Central memory CD8-positive, alpha-beta T cell (primary cell): ENCODE data around the gene FAM131A.

Experiments
- ATAC-seq: fragments of 150-1000 bp; cut with Tn5 transposase; replicated peaks from 2 replicates; pipeline ENCODE4 v1.10.0; 2022; ENCODE audit warnings: mild to moderate bottlenecking, moderate FRiP score, moderate number of reproducible peaks; ENCODE audit not compliant: poor library complexity, severe bottlenecking; ENCODE audit errors: extremely low read depth
- DNase-seq, 2 donors: peaks; one replicate each; pipeline ENCODE4 v3.0.0; 2021; ENCODE audit warnings: low spot score in 2 of 2
- H3K27ac Mint-ChIP-seq: one replicate; pipeline ENCODE4 v1.8.0; 2022; ENCODE audit warnings: low read depth, mild to moderate bottlenecking, moderate library complexity, mixed read lengths
- H3K27me3 Mint-ChIP-seq: one replicate; pipeline ENCODE4 v1.8.0; 2022; ENCODE audit warnings: mixed read lengths
- H3K36me3 Mint-ChIP-seq: one replicate; pipeline ENCODE4 v1.8.0; 2022; ENCODE audit warnings: mild to moderate bottlenecking, moderate library complexity, mixed read lengths; ENCODE audit not compliant: insufficient read depth
- H3K4me1 Mint-ChIP-seq: one replicate; pipeline ENCODE4 v1.8.0; 2022; ENCODE audit warnings: mixed read lengths
- H3K4me3 Mint-ChIP-seq: one replicate; pipeline ENCODE4 v1.8.0; 2022; ENCODE audit warnings: mild to moderate bottlenecking, moderate library complexity, mixed read lengths
- H3K9me3 Mint-ChIP-seq: one replicate; pipeline ENCODE4 v1.8.0; 2022; ENCODE audit warnings: mixed read lengths

Gene FAM131A, protein sequence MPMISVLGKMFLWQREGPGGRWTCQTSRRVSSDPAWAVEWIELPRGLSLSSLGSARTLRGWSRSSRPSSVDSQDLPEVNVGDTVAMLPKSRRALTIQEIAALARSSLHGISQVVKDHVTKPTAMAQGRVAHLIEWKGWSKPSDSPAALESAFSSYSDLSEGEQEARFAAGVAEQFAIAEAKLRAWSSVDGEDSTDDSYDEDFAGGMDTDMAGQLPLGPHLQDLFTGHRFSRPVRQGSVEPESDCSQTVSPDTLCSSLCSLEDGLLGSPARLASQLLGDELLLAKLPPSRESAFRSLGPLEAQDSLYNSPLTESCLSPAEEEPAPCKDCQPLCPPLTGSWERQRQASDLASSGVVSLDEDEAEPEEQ

DNA sequence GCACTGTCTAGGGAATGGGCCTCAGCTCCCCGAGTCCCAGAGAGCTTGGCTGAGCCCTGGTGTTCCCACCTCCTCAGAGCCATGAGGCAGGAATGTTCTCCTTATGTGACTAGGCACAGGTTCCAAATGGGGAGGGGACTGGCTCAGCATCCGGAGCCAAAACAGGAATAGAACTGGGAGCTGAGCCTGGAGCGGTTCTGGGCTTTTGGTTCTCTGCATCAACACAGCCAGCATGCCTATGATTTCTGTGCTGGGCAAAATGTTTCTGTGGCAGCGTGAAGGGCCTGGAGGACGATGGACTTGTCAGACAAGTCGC lies at the start of gene FAM131A:
TSS of gene FAM131A (plus strand) at position 202 of the 316 bp plus-strand sequence. CDS start at position 233, 31 bp downstream.
- no peaks in the 10 kb centered on the region for H3K9me3 Mint-ChIP-seq
- H3K27me3 Mint-ChIP-seq, result no peaks in the 10 kb centered on the region
- ATAC-seq (no peak), DNase-seq (no peak)
- peak within 1 kb of the TSS; percentile 83 for H3K4me3 Mint-ChIP-seq
- H3K36me3 Mint-ChIP-seq, result peaks cover 35% of the 10 kb centered on the region
- peak within 1 kb of the TSS; percentile 74 for H3K27ac Mint-ChIP-seq
- peaks cover 51% of the 10 kb centered on the region for H3K4me1 Mint-ChIP-seq

DNA sequence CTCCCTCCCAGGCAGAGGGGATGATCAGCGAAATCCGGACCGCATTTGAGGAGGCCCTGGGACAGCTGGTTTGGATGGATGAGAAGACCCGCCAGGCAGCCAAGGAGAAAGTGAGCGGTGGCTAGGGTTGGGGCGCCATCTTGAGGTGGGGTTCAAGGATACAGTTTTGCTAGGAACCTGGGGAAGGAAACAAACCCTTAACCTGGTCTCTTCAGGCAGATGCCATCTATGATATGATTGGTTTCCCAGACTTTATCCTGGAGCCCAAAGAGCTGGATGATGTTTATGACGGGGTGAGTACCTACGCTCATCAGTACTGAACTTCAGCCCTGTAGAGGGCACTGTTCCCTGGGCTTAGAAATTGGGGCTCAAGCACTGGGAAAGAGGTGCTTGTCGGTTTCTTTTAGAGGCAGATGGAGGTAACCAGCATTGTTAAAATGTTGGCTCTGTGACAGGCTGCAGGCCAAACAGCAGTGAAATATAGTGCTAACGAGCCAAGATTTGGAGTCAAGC lies 47.9 kb upstream of the FAM131A start:
- Mint-ChIP-seq H3K4me1 (no peaks in the 10 kb centered on the region), H3K27me3 (peaks cover 28% of the 10 kb centered on the region), H3K27ac (no peak overlapping the region), H3K4me3 (no peak overlapping the region), H3K9me3 (no peaks in the 10 kb centered on the region), H3K36me3 (no peaks in the 10 kb centered on the region)
- ATAC-seq, result peak; percentile 64
- peak; percentile 27 to 39 for DNase-seq

DNA sequence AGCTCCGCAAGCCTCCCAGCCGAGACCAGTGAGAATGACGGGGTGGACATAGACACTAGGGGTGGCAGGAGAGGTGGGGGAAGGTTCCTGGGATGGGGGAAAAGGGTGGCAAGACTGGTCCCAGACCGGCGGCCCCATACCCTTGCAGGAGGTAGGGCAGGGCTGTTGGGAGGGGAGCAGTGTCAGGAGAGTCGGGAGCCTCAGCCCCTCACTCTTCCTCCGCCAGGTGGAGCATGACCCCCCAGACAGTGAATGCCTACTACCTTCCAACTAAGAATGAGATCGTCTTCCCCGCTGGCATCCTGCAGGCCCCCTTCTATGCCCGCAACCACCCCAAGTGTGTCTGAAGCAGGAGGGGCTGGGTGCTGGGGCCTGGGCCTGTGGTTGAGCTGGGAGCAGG lies 47.1 kb upstream of the FAM131A start:
- DNase-seq (no peak), ATAC-seq (no peak)
- peaks cover 26% of the 10 kb centered on the region for H3K27me3 Mint-ChIP-seq
- H3K4me3 Mint-ChIP-seq, result no peak overlapping the region
- H3K27ac Mint-ChIP-seq, result no peak overlapping the region
- H3K9me3 Mint-ChIP-seq, result no peaks in the 10 kb centered on the region
- no peaks in the 10 kb centered on the region for H3K36me3 Mint-ChIP-seq
- H3K4me1 Mint-ChIP-seq, result no peaks in the 10 kb centered on the region

DNA sequence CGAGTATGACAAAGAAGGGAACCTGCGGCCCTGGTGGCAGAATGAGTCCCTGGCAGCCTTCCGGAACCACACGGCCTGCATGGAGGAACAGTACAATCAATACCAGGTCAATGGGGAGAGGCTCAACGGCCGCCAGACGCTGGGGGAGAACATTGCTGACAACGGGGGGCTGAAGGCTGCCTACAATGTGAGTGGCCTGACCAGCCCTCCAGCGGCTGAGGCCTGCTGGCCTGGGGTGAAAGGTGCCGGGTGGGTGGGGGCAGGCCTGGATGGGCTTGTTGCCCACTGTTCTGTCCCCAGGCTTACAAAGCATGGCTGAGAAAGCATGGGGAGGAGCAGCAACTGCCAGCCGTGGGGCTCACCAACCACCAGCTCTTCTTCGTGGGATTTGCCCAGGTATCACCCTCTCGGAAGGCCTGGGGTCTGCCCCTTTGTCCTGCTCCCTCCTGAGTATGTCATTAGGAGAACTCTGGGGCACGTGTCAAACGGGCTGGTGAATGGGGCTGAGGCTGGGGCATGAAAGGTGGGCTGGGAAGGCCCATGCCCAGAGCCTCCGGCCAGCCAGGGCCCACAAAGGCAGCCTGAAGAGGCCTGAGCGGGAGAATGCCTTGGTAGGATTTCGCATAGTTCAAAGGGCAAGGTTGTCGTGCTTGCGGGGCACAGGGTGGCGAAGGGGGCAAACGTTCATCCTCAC lies 46.2 kb upstream of the FAM131A start:
- H3K27me3 Mint-ChIP-seq, result peaks cover 18% of the 10 kb centered on the region
- no peaks in the 10 kb centered on the region for H3K4me1 Mint-ChIP-seq
- no peaks in the 10 kb centered on the region for H3K9me3 Mint-ChIP-seq
- DNase-seq, result no peak
- ATAC-seq, result no peak
- H3K4me3 Mint-ChIP-seq, result no peak overlapping the region
- no peaks in the 10 kb centered on the region for H3K36me3 Mint-ChIP-seq
- H3K27ac Mint-ChIP-seq, result peak overlapping the region; percentile 46

DNA sequence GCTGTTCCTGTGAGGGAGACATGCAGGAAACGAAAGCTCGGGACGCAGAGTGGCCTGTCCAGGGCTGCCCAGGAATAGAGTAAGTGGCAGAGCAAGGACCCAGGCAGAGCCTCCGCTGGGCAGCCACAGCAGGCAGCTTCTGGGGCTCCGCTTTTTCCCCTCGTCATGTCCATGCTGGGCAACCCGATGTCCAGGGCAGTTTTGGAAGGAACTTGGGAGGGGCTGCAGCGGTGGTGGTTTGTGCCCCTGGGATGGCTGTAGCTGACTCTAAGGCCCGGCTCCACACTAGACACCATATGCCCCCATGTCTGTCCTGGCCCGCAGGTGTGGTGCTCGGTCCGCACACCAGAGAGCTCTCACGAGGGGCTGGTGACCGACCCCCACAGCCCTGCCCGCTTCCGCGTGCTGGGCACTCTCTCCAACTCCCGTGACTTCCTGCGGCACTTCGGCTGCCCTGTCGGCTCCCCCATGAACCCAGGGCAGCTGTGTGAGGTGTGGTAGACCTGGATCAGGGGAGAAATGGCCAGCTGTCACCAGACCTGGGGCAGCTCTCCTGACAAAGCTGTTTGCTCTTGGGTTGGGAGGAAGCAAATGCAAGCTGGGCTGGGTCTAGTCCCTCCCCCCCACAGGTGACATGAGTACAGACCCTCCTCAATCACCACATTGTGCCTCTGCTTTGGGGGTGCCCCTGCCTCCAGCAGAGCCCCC lies 45.5 kb upstream of the FAM131A start:
- Mint-ChIP-seq H3K27me3 (peaks cover 11% of the 10 kb centered on the region), H3K27ac (peak overlapping the region; percentile 46), H3K9me3 (no peaks in the 10 kb centered on the region), H3K4me3 (no peak overlapping the region), H3K4me1 (no peaks in the 10 kb centered on the region), H3K36me3 (no peaks in the 10 kb centered on the region)
- DNase-seq, result no peak
- ATAC-seq, result no peak

DNA sequence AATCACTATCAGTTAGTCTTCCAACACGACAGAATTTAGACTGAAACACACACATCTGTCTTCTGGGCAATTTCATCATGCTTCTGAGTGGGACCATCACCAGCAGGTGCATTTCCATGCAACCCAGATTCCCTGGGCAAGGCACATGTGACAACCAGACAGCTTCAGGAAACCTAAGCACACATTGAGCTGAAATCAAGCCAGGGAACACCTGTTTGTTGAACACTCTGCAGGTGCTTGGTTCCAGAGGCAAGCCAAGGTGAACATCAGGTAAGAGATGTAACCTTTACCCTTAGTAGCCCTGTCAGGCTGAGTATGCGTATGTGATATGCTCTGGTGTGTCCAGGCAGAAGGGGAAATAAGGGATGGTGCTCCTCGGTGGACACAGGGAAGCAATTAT lies 41.6 kb upstream of the FAM131A start:
- H3K36me3 Mint-ChIP-seq, result peaks cover 20% of the 10 kb centered on the region
- ATAC-seq, result no peak
- H3K27ac Mint-ChIP-seq, result no peak overlapping the region
- H3K9me3 Mint-ChIP-seq, result no peaks in the 10 kb centered on the region
- peaks cover 19% of the 10 kb centered on the region for H3K4me1 Mint-ChIP-seq
- H3K4me3 Mint-ChIP-seq, result no peak overlapping the region
- no peak for DNase-seq
- H3K27me3 Mint-ChIP-seq, result no peaks in the 10 kb centered on the region

DNA sequence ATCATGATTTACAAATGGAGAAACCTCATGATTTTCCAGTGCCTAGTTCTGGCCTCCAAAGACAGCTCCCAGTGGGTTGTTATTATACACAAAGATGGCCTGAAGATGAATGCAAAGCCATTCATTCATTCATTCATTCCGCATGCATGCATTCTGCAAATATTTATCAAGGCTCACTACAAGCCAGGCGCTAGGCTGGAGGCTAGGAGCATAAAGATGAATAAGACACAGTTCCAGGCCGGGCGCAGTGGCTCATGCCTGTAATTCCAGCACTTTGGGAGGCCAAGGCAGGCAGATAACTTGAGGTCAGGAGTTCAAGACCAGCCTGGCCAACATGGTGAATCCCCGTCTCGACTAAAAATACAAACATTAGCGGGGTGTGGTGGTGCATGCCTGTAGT lies 40.8 kb upstream of the FAM131A start:
- ATAC-seq (no peak), DNase-seq (no peak)
- H3K27me3 Mint-ChIP-seq, result no peaks in the 10 kb centered on the region
- peaks cover 20% of the 10 kb centered on the region for H3K4me1 Mint-ChIP-seq
- peaks cover 27% of the 10 kb centered on the region for H3K36me3 Mint-ChIP-seq
- no peaks in the 10 kb centered on the region for H3K9me3 Mint-ChIP-seq
- no peak overlapping the region for H3K4me3 Mint-ChIP-seq
- H3K27ac Mint-ChIP-seq, result no peak overlapping the region

DNA sequence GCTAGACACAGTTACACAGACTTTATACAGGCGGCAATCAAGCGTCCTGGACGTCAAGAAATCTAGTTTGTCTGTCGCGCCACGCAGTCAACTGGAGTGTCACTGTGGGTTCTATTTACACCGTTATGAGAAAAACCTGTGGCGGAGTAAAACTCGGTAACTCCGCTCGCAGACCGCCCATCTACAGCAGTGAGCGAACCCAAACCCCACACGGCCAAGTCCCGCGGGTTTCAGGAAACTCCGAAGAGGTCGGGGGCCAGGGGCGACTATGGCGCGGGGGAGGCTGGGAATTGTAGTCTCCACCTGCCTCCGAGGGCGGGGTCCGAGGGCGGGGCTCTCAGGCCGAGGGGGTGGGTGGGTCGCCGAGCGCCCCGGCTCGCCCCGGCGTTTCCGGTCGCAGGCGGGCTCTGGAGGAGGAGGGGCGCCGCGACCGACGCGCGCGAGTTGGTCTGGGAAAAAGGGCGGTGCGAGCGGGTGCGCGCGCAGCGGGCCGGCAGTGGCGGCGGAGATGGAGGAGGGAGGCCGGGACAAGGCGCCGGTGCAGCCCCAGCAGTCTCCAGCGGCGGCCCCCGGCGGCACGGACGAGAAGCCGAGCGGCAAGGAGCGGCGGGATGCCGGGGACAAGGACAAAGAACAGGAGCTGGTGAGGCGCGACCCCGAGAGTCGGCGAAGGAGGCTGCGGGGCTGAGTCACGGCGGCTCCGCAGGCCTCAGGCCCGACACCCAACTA lies 38.5 kb upstream of the FAM131A start, which contains the start of gene PSMD2:
TSS of gene PSMD2 (plus strand) at position 483 of the 729 bp plus-strand sequence. CDS start at position 509, 26 bp downstream.
- H3K9me3 Mint-ChIP-seq, result no peaks in the 10 kb centered on the region
- ATAC-seq (peak; percentile 92), DNase-seq (peak; percentile 90 to 95)
- H3K36me3 Mint-ChIP-seq, result peaks cover 46% of the 10 kb centered on the region
- H3K27ac Mint-ChIP-seq, result peak within 1 kb of the TSS; percentile 99
- H3K4me3 Mint-ChIP-seq, result peak within 1 kb of the TSS; percentile 93
- H3K27me3 Mint-ChIP-seq, result no peaks in the 10 kb centered on the region
- peaks cover 20% of the 10 kb centered on the region for H3K4me1 Mint-ChIP-seq

DNA sequence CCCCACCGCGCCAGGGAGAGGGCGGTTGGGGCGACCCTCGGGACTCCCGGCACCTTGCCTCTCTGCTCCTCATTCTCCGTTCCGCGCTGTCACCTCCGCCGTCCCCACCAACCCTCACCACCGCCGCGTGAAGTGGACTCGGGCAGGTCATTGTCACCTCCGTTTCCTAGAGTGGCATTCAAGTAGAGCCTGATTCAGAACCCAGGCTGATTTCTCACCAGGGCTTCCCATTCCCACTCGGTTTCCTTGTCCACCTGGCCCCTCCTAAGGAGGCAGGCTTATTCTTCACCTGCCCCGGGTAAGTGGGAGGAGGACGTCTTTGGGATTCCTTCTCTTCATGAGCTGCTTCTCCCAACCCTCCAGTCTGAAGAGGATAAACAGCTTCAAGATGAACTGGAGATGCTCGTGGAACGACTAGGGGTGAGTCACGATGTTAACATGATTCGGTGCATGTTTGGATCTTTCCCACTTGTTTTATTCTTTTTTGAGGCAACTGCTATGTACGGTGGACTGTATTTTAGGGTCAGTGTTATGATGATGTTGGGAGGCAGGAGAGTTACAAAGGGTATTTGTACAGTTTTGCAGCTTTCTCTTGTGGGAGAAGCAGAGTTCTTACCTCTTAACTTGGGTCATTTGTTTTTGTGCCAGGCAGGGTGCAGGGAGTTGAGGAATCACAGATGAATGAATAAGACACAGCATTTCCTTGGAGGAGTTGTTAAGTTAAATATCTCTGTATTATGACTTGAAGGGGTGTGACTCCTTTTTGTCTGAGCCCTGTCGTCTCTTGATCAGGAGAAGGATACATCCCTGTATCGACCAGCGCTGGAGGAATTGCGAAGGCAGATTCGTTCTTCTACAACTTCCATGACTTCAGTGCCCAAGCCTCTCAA lies 37.7 kb upstream of the FAM131A start:
- H3K27ac Mint-ChIP-seq, result peak overlapping the region; percentile 99
- H3K27me3 Mint-ChIP-seq, result no peaks in the 10 kb centered on the region
- H3K36me3 Mint-ChIP-seq, result peaks cover 50% of the 10 kb centered on the region
- no peaks in the 10 kb centered on the region for H3K9me3 Mint-ChIP-seq
- peak overlapping the region; percentile 93 for H3K4me3 Mint-ChIP-seq
- no peak for ATAC-seq
- DNase-seq, result no peak
- H3K4me1 Mint-ChIP-seq, result peaks cover 25% of the 10 kb centered on the region

DNA sequence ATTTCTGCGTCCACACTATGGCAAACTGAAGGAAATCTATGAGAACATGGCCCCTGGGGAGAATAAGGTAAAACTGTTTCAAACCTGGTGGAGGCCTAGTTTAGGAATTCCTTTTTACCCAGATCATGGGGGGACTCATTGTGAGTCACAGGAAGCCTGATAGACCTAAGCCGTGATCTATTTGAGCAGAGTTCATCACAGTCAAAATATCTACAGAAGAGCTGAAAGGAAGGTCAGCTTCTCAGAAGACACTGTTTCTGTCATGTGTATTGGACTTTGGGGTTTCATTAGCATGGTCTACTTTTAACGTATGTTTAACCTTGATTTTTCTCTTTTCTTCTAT lies 37.1 kb upstream of the FAM131A start:
- DNase-seq (no peak), ATAC-seq (no peak)
- peak overlapping the region; percentile 93 for H3K4me3 Mint-ChIP-seq
- no peaks in the 10 kb centered on the region for H3K9me3 Mint-ChIP-seq
- H3K4me1 Mint-ChIP-seq, result peaks cover 25% of the 10 kb centered on the region
- peaks cover 55% of the 10 kb centered on the region for H3K36me3 Mint-ChIP-seq
- H3K27me3 Mint-ChIP-seq, result no peaks in the 10 kb centered on the region
- H3K27ac Mint-ChIP-seq, result no peak overlapping the region

DNA sequence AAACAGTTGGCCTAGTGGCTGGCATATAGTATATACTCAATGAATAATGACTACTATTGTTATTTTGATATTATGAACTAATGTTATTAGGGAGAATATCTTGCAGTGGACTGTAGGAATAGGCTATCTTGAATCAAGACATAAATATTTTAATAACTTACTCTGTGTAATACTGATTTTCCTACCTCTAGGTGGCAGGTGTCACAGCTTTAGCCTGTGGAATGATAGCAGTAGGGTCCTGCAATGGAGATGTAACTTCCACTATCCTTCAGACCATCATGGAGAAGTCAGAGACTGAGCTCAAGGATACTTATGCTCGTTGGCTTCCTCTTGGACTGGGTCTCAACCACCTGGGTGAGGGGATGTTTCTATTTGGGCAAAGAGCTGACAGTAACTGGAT lies 31.8 kb upstream of the FAM131A start:
- H3K9me3 Mint-ChIP-seq, result no peaks in the 10 kb centered on the region
- H3K36me3 Mint-ChIP-seq, result peaks cover 75% of the 10 kb centered on the region
- no peaks in the 10 kb centered on the region for H3K27me3 Mint-ChIP-seq
- no peak overlapping the region for H3K27ac Mint-ChIP-seq
- H3K4me1 Mint-ChIP-seq, result peaks cover 14% of the 10 kb centered on the region
- H3K4me3 Mint-ChIP-seq, result no peak overlapping the region
- ATAC-seq, result no peak
- no peak for DNase-seq
